GM12878 (cell line): ENCODE measurements around the gene OLFML2A. TPM values are rescaled to one million over a fixed set of nuclear protein-coding genes. Genes with fewer than 3 reads are reported as not detected.

Source experiments
- ATAC-seq: fragments of 200-7000 bp; cut with Tn5 transposase; 3 replicates; pipeline ENCODE4 v1.9.1; 2020; ENCODE audit warnings: mild to moderate bottlenecking, moderate library complexity
- BruUV-seq: library from RNA; stranded (reverse); fragments of 400-500 nt; replicated peaks from 2 replicates; lab custom pipeline; 2021; lab: Mats Ljungman, UMichigan
- CTCF ChIA-PET: fragments of 300-600 bp; sonication (Branson Sonifier 250); formaldehyde crosslinking; extraction: SDS; loops from one replicate; lab custom pipeline; 2021; ENCODE audit warnings: inconsistent platforms; lab: Yijun Ruan, JAX
- POLR2A ChIA-PET: fragments of 350-600 bp; formaldehyde crosslinking; extraction: SDS; loops from one replicate; lab custom pipeline; 2021; ENCODE audit warnings: inconsistent platforms; lab: Charles Lee
- RAD21 ChIA-PET: fragments of 300-600 bp; sonication (Branson Sonifier 250); formaldehyde crosslinking; loops from one replicate; lab custom pipeline; 2023; ENCODE audit warnings: antibody characterized with exemption; ENCODE audit not compliant: unreplicated experiment; lab: Charles Lee
- SMC1A ChIA-PET: fragments of 300-600 bp; sonication (Branson Sonifier 250); formaldehyde crosslinking; loops from one replicate; lab custom pipeline; 2023; ENCODE audit not compliant: unreplicated experiment, uncharacterized antibody; lab: Charles Lee
- DNase-seq: peaks from one replicate; pipeline ENCODE4 v3.0.0-alpha.2; 2011; ENCODE audit warnings: low read depth, low spot score
- FAIRE-seq: peaks from 3 replicates; lab custom pipeline; 2011; peaks lifted over from hg19 to GRCh38; lab: Jason Lieb, UNC
- H2AFZ ChIP-seq: 2 replicates; pipeline ENCODE4 v1.6.0; 2011; ENCODE audit warnings: low read depth, low read length, control low read depth; ENCODE audit not compliant: control insufficient read depth
- H3K27ac ChIP-seq: 2 replicates; pipeline ENCODE4 v1.5.1; 2011; ENCODE audit warnings: control low read depth; ENCODE audit not compliant: control insufficient read depth, insufficient read depth
- H3K27me3 ChIP-seq, 2 experiments: replicated peaks in 1 of 2; 2 replicates each; pipeline versions ENCODE4 v1.6.0 to v1.6.1; 2011; ENCODE audit warnings: low read length in 1 of 2; ENCODE audit not compliant: control insufficient read depth in 2 of 2, insufficient read depth in 2 of 2
- H3K36me3 ChIP-seq, 2 experiments: 2 replicates each; pipeline ENCODE4 v1.5.1; 2011; ENCODE audit warnings: low read length in 1 of 2; ENCODE audit not compliant: control insufficient read depth in 2 of 2, insufficient read depth in 2 of 2
- H3K4me1 ChIP-seq: 2 replicates; pipeline ENCODE4 v1.6.1; 2011; ENCODE audit warnings: mild to moderate bottlenecking, low read length, moderate library complexity, mixed read lengths; ENCODE audit not compliant: control insufficient read depth, insufficient read depth
- H3K4me2 ChIP-seq: 2 replicates; pipeline ENCODE4 v1.6.0; 2011; ENCODE audit warnings: control low read depth; ENCODE audit not compliant: control insufficient read depth, insufficient read depth
- H3K4me3 ChIP-seq: fragments of 200-600 bp; sonication (generic); 2 replicates; pipeline ENCODE4 v1.5.1; 2016
- H3K79me2 ChIP-seq: 2 replicates; pipeline ENCODE4 v1.6.0; 2011; ENCODE audit warnings: low read length; ENCODE audit not compliant: control insufficient read depth, insufficient read depth
- H3K9ac ChIP-seq: 2 replicates; pipeline ENCODE4 v1.8.0; 2011; ENCODE audit warnings: low read length, control low read depth, mixed read lengths; ENCODE audit not compliant: control insufficient read depth, insufficient read depth
- H3K9me3 ChIP-seq: replicated peaks from 3 replicates; pipeline ENCODE4 v1.5.1; 2011; ENCODE audit warnings: mild to moderate bottlenecking, low read length; ENCODE audit not compliant: control insufficient read depth, insufficient read depth
- H4K20me1 ChIP-seq: 2 replicates; pipeline ENCODE4 v1.6.0; 2011; ENCODE audit not compliant: control insufficient read depth, insufficient read depth
- CTCF ChIP-seq, 3 experiments: IDR thresholded peaks in 2 of 3; conservative IDR thresholded peaks in 1 of 3; 2 replicates each; pipeline ENCODE4 v1.5.1; 2011; ENCODE audit warnings: low read depth in 3 of 3, low read length in 3 of 3, mild to moderate bottlenecking in 3 of 3, control low read depth in 2 of 3, moderate library complexity in 2 of 3, inconsistent platforms in 1 of 3, mixed read lengths in 1 of 3; ENCODE audit not compliant: control insufficient read depth in 2 of 3, insufficient read depth in 1 of 3; ENCODE audit errors: extremely low read depth in 1 of 3
- EP300 ChIP-seq, 2 experiments: fragments of 150-350 bp in 1 of 2; IDR thresholded peaks; 2 replicates each; pipeline ENCODE4 v1.6.1; 2011 to 2012; ENCODE audit warnings: low read depth in 2 of 2, low read length in 2 of 2, borderline replicate concordance in 1 of 2, improper control_type of control experiment in 1 of 2, inconsistent platforms in 1 of 2; ENCODE audit not compliant: control insufficient read depth in 1 of 2
- FOS ChIP-seq: IDR thresholded peaks from 3 replicates; pipeline ENCODE4 v1.6.1; 2011; ENCODE audit warnings: borderline replicate concordance; ENCODE audit not compliant: insufficient read length; ENCODE audit errors: extremely low read depth
- IRF3 ChIP-seq: fragments of 450-650 bp; IDR thresholded peaks from 2 replicates; pipeline ENCODE4 v1.6.1; 2014; ENCODE audit warnings: mild to moderate bottlenecking
- JUNB ChIP-seq: IDR thresholded peaks from 2 replicates; pipeline ENCODE4 v1.6.1; 2016; ENCODE audit warnings: antibody characterized with exemption, mild to moderate bottlenecking
- RAD51 ChIP-seq: fragments of 450-650 bp; IDR thresholded peaks from 2 replicates; pipeline ENCODE4 v1.6.1; 2016; ENCODE audit warnings: moderate library complexity, mild to moderate bottlenecking, inconsistent platforms
- RUNX3 ChIP-seq: IDR thresholded peaks from 2 replicates; pipeline ENCODE4 v1.6.1; 2012; ENCODE audit warnings: low read length, inconsistent platforms
- SRF ChIP-seq, 2 experiments: IDR thresholded peaks; 2 replicates each; pipeline ENCODE4 v1.6.1; 2011; ENCODE audit warnings: low read depth in 2 of 2, low read length in 2 of 2, mild to moderate bottlenecking in 1 of 2, moderate library complexity in 1 of 2
- YBX1 ChIP-seq: fragments of 450-650 bp; IDR thresholded peaks from 2 replicates; pipeline ENCODE4 v1.6.1; 2016; ENCODE audit warnings: antibody characterized with exemption
- ZNF384 ChIP-seq: IDR thresholded peaks from 2 replicates; pipeline ENCODE4 v1.6.1; 2012; ENCODE audit warnings: low read depth, mild to moderate bottlenecking, low read length, improper control_type of control experiment, borderline replicate concordance
- WGBS: methylation state at CpG from one replicate; pipeline ENCODE4 v1.1.6; 2016; ENCODE audit warnings: low lambda C conversion rate; ENCODE audit not compliant: insufficient replicate concordance, insufficient coverage; ENCODE audit errors: missing lambda C conversion rate; 5-methylcytosine and 5-hydroxymethylcytosine counted together
- in situ Hi-C: fragments of 300-500 bp; cut with MboI; formaldehyde crosslinking; loops from 9 replicates; pipeline ENCODE4 v1.14.3; 2018; ENCODE audit warnings: mixed read lengths
- intact Hi-C: fragments of 100-400 bp; cut with micrococcal nuclease; formaldehyde crosslinking; loops from one replicate; pipeline ENCODE4 v1.14.2; 2022; ENCODE audit not compliant: unreplicated experiment
- polyA plus RNA-seq, 11 experiments: library from polyadenylated mRNA; depleted of rRNA in 4 of 11; unstranded in 6 of 11; stranded (reverse) in 5 of 11; fragments of >200 nt; fragmentation: Nextera tagmentation in 4 of 11; fragmentation: Illumina TruSeq in 1 of 11; extraction: Ambion mirVana in 4 of 11; extraction: Trizol in 1 of 11; gene quantifications; 1 replicate in 1 of 11; 2 replicates in 10 of 11; pipeline versions ENCODE4 v1.2.1 to v1.2.3, GENCODE V29; 2011 to 2016; ENCODE audit warnings: inconsistent platforms in 2 of 11, missing spikeins in 2 of 11, low read depth in 1 of 11
- total RNA-seq, 4 experiments: library from RNA; depleted of rRNA in 3 of 4; stranded (reverse); fragments of >200 nt in 3 of 4; fragmentation: Illumina TruSeq in 1 of 4; extraction: Trizol in 1 of 4; gene quantifications; 2 replicates each; pipeline versions ENCODE4 v1.2.1 to v1.2.3, GENCODE V29; 2013 to 2021

The OLFML2A gene
- total and polyA plus RNA-seq, 10 of the 15 experiments (the other 5 are each of a cell fraction or from before 2014, with no cell fraction given) = 0.02 to 0.13 (median 0.10) TPM; not detected in 4

DNA sequence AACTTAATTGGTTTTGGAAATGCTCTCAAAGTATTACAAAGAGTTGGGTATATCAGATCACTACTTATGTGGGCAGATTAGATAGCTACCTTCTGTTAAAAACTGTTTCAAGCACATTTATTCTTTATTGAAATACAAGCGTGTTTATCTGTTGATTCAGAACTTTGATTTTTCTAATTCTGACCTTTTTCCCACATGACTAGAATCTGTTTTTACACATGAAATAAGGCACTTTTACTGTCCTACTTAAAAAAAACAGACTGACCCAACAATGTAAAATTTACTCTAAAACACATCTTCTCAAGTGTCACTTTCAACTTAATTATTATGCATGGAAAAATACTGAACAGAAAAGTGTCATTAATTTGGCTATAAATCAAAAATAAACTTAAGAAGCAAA is 10.6 kb upstream of the OLFML2A start (continued):
- TF ChIP-seq YBX1 (no peak), FOS (no peak)

DNA sequence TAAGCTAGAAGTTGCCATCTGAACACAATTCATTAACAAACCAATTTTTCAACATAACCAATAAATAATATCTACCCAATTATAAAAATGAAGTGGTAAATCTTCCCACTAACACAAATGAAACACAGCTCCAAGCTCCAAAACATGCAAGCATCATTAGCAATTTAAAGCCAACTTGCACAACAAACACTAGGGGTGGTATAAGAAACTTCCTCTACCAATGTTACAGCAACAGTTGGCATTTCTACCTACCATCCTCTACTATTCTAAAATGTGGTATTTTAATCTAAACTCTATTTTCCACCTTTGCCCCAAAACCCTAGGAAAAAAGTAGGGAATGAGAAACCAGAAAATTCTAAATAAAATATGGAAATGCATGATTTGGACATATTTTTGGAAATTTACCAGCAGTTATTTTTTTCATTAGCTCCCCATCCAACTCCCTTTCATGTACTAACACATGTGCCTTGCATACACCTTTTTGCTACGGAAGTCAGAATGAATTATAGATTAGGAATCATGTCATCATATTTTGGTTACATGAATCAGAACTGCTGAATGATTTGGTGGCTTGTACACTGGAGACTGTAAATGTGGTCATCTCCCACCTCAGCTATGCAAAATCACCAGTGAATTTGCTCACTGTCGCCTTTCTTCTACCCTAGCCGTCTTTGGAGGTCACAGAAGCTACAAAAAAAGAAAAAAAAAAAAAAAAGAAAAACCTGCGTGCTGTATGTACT is 9.9 kb upstream of the OLFML2A start:
- DNase-seq (no peak), FAIRE-seq (no peak), ATAC-seq (no peak)
- in situ Hi-C loops = no loop called here
- peak overlapping the region; percentile 10 for H3K4me2 ChIP-seq
- no peaks in the 10 kb centered on the region for H4K20me1 ChIP-seq
- H3K27me3 ChIP-seq = no peaks in the 10 kb centered on the region
- peaks cover 9% of the 10 kb centered on the region for H3K4me1 ChIP-seq
- ChIA-PET POLR2A (interaction anchor here (0.6 to 1.3 kb wide), 6 partner anchors 41 to 824 kb away, joined by 3 to 4 read pairs (median 3); no protein-coding TSS in a partner anchor), CTCF (interaction anchor here (0.6 to 13.9 kb wide), 19 partner anchors 9 to 337 kb away, joined by 3 to 201 read pairs (median 5); partner anchors contain the start of gene WDR38), SMC1A (interaction anchor here (0.7 to 7.7 kb wide), 17 partner anchors 15 to 215 kb away, joined by 3 to 105 read pairs (median 7); no protein-coding TSS in a partner anchor), RAD21 (interaction anchor here (0.6 to 5.8 kb wide), 10 partner anchors 55 to 544 kb away, joined by 3 to 86 read pairs (median 6); partner anchors contain the start of genes ARPC5L, SCAI and WDR38)
- WGBS = 41% methylated on average over 3 of the region's 4 CpGs
- 0 out of 2 replicates have a peak, but pooled peaks have one; percentile 17 for TF ChIP-seq ZNF384
- TF ChIP-seq JUNB = no peak
- TF ChIP-seq RAD51 = no peak
- peak; percentile 17 to 41 (median 33); a peak in 4 of 6 replicates for TF ChIP-seq CTCF (IDR thresholded peaks at IDR 0.05 in 2 of 3, conservative IDR thresholded peaks at IDR 0.05 in 1 of 3; ENCODE audit: control insufficient read depth in 2 of 3, extremely low read depth in 1 of 3, insufficient read depth in 1 of 3, low read depth in 3 of 3, low read length in 3 of 3)
- TF ChIP-seq EP300 (IDR thresholded peaks at IDR 0.05; ENCODE audit: borderline replicate concordance in 1 of 2, control insufficient read depth in 1 of 2, low read depth in 2 of 2, low read length in 2 of 2) = no peak
- no peak for TF ChIP-seq SRF (IDR thresholded peaks at IDR 0.05; ENCODE audit: low read depth in 2 of 2, low read length in 2 of 2)
- no peak for TF ChIP-seq IRF3
- peak; percentile 56 for TF ChIP-seq RUNX3
- H3K27ac ChIP-seq = no peak overlapping the region
- no TSS peak for BruUV-seq
- no peaks in the 10 kb centered on the region for H3K36me3 ChIP-seq
- peak overlapping the region; percentile 16; the same call in 1 of the 2 replicates for H3K4me3 ChIP-seq
- peaks cover 66% of the 10 kb centered on the region for H3K79me2 ChIP-seq
- H2AFZ ChIP-seq = no peak overlapping the region
- intact Hi-C loops = loop anchor here (5.0 kb wide), 1 partner anchor 350 kb away; the partner anchor contains the start of gene PSMB7
- no peaks in the 10 kb centered on the region for H3K9me3 ChIP-seq
- no peak overlapping the region for H3K9ac ChIP-seq
